Panc1 (cell line): ENCODE data around the gene WWOX. TPM values are rescaled to one million over a fixed set of nuclear protein-coding genes. Genes with fewer than 3 reads are reported as not detected.

Source experiments
- ATAC-seq: fragments of 200-7000 bp; cut with Tn5 transposase; 2 replicates; pipeline ENCODE4 v1.9.1; 2020; ENCODE audit warnings: mild to moderate bottlenecking, moderate library complexity
- BruUV-seq: library from RNA; stranded (reverse); fragments of 400-500 nt; replicated peaks from 2 replicates; lab custom pipeline; 2021; lab: Mats Ljungman, UMichigan
- CTCF ChIA-PET: fragments of 300-600 bp; sonication (Branson Sonifier 250); formaldehyde crosslinking; loops from one replicate; lab custom pipeline; 2022; ENCODE audit warnings: antibody characterized with exemption; lab: Charles Lee
- POLR2A ChIA-PET: fragments of 300-600 bp; sonication (Branson Sonifier 250); formaldehyde crosslinking; loops from one replicate; lab custom pipeline; 2022; ENCODE audit warnings: antibody characterized with exemption; lab: Charles Lee
- DNase-seq: peaks from one replicate; pipeline ENCODE4 v3.0.0-alpha.2; 2010; ENCODE audit warnings: low read depth, low spot score
- H3K27ac ChIP-seq: 2 replicates; pipeline ENCODE4 v1.5.1; 2011; ENCODE audit warnings: mild to moderate bottlenecking, low read length, inconsistent platforms
- H3K27me3 ChIP-seq: fragments of 200-500 bp; sonication (Bioruptor generic); 2 replicates; pipeline ENCODE4 v1.6.0; 2014; ENCODE audit warnings: low read length, inconsistent platforms; ENCODE audit not compliant: control insufficient read depth, insufficient read depth
- H3K36me3 ChIP-seq: fragments of 200-500 bp; sonication (Bioruptor generic); 2 replicates; pipeline ENCODE4 v1.5.1; 2014; ENCODE audit warnings: inconsistent platforms, mild to moderate bottlenecking, low read length, moderate library complexity; ENCODE audit not compliant: control insufficient read depth, insufficient read depth
- H3K4me1 ChIP-seq: 2 replicates; pipeline ENCODE4 v1.5.1; 2011; ENCODE audit warnings: inconsistent platforms, mild to moderate bottlenecking, low read length, moderate library complexity; ENCODE audit not compliant: control insufficient read depth, insufficient read depth
- H3K4me3 ChIP-seq, 2 experiments: 2 replicates each; pipeline ENCODE4 v1.5.1; 2011 to 2012; ENCODE audit warnings: low read depth in 2 of 2, low read length in 2 of 2, mild to moderate bottlenecking in 2 of 2, inconsistent platforms in 1 of 2, moderate library complexity in 1 of 2
- H3K9me3 ChIP-seq: fragments of 200-500 bp; sonication (Bioruptor generic); 2 replicates; pipeline ENCODE4 v1.5.1; 2014; ENCODE audit warnings: low read depth, mild to moderate bottlenecking, inconsistent platforms, low read length, moderate library complexity; ENCODE audit not compliant: control insufficient read depth, insufficient read depth
- POLR2AphosphoS5 ChIP-seq: IDR thresholded peaks from 2 replicates; pipeline ENCODE4 v1.6.1; 2012; ENCODE audit warnings: mild to moderate bottlenecking, low read depth, low read length, moderate library complexity
- REST ChIP-seq, 2 experiments: IDR thresholded peaks; 2 replicates each; pipeline ENCODE4 v1.6.1; 2011 to 2012; ENCODE audit warnings: low read depth in 2 of 2, control low read depth in 1 of 2, low read length in 1 of 2, mild to moderate bottlenecking in 1 of 2, moderate library complexity in 1 of 2; ENCODE audit not compliant: insufficient read depth in 1 of 2
- SIN3A ChIP-seq: IDR thresholded peaks from 2 replicates; pipeline ENCODE4 v1.6.1; 2012; ENCODE audit warnings: low read depth, mild to moderate bottlenecking, low read length, moderate library complexity, borderline replicate concordance; ENCODE audit not compliant: insufficient read depth
- TCF7L2 ChIP-seq: IDR thresholded peaks from 2 replicates; pipeline ENCODE4 v1.6.1; 2011; ENCODE audit warnings: mild to moderate bottlenecking, low read depth, low read length, inconsistent platforms
- in situ Hi-C: cut with HindIII; loops from 2 replicates; pipeline ENCODE4 v1.10.0; 2016; ENCODE audit warnings: low sequenced_read_pairs, low pct_unique_long_range_greater_than_20kb
- intact Hi-C: fragments of 100-400 bp; cut with micrococcal nuclease; formaldehyde crosslinking; loops from one replicate; pipeline ENCODE4 v1.10.0; 2022; ENCODE audit not compliant: unreplicated experiment
- total RNA-seq: library from RNA; stranded (reverse); gene quantifications from one replicate; pipeline ENCODE4 v1.2.1, GENCODE V29; 2021; ENCODE audit not compliant: unreplicated experiment
- TF ChIP-seq, protein P1 (sequence below): fragments of 450-650 bp; IDR thresholded peaks from 2 replicates; pipeline ENCODE4 v1.5.1; 2017; ENCODE audit warnings: mild to moderate bottlenecking

WWOX gene
- total RNA-seq, 1 experiment from 2014 or later: 12.5 TPM

DNA sequence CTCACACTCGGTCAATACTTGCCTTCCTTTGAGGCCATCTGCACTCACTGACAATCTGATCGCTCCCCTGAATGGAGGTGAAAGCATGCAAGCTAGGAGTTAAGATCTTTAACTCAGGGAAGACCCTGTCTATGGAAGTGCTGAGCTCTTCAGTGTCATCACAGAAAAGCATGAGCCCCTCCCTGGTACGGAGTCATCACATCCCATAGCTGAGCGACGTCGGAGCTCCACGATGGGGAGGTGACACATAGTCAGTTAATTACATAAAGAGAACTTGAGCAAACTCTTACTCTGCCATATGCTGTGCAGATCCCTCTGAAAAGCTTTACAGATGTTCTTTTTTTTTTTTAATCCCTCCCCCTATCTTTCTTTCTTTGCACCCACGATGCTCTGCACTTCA is 463.2 kb downstream of the WWOX start:
- H3K27me3 ChIP-seq: no peaks in the 10 kb centered on the region
- in situ Hi-C loops (no loop called here), intact Hi-C loops (no loop called here)
- no peak overlapping the region for H3K27ac ChIP-seq
- no peak overlapping the region for H3K4me3 ChIP-seq
- no peaks in the 10 kb centered on the region for H3K36me3 ChIP-seq
- POLR2A ChIA-PET: no interaction called here
- H3K9me3 ChIP-seq: no peaks in the 10 kb centered on the region
- DNase-seq (no peak), ATAC-seq (no peak)
- CTCF ChIA-PET: no interaction called here
- H3K4me1 ChIP-seq: no peaks in the 10 kb centered on the region
- TF ChIP-seq SIN3A: no peak
- no peak for TF ChIP-seq TCF7L2
- no peak for TF ChIP-seq POLR2AphosphoS5
- no TSS peak for BruUV-seq

DNA sequence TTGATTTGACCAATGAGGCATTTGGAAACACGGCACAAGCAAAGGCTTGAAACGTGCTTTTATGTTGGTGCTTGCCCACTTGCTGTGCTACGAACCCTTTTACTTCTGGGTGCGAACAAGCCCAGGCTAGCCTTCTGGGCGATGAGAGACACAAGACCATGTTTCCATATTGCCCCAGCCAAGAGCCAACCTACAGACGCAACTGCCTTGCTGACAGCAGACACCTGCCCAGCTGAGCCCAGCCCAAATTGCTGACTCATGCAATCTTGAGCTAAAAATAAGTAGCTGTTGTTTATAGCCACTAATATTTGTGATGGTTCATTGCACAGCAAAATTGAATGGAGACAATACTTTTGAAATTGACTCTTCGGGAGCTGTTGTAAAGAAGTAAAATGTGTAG is 464.5 kb downstream of the WWOX start:
- ATAC-seq (no peak), DNase-seq (no peak)
- H3K27me3 ChIP-seq: no peaks in the 10 kb centered on the region
- ChIA-PET CTCF (no interaction called here), POLR2A (no interaction called here)
- TF ChIP-seq REST (IDR thresholded peaks at IDR 0.05; ENCODE audit: insufficient read depth in 1 of 2, low read depth in 2 of 2, low read length in 1 of 2) (no peak), POLR2AphosphoS5 (no peak), SIN3A (no peak), TCF7L2 (no peak)
- TF ChIP-seq, protein P1, sequence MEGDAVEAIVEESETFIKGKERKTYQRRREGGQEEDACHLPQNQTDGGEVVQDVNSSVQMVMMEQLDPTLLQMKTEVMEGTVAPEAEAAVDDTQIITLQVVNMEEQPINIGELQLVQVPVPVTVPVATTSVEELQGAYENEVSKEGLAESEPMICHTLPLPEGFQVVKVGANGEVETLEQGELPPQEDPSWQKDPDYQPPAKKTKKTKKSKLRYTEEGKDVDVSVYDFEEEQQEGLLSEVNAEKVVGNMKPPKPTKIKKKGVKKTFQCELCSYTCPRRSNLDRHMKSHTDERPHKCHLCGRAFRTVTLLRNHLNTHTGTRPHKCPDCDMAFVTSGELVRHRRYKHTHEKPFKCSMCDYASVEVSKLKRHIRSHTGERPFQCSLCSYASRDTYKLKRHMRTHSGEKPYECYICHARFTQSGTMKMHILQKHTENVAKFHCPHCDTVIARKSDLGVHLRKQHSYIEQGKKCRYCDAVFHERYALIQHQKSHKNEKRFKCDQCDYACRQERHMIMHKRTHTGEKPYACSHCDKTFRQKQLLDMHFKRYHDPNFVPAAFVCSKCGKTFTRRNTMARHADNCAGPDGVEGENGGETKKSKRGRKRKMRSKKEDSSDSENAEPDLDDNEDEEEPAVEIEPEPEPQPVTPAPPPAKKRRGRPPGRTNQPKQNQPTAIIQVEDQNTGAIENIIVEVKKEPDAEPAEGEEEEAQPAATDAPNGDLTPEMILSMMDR: no peak
- no peak overlapping the region for H3K27ac ChIP-seq
- in situ Hi-C loops: no loop called here
- H3K4me3 ChIP-seq: no peak overlapping the region
- H3K9me3 ChIP-seq: no peaks in the 10 kb centered on the region
- H3K36me3 ChIP-seq: no peaks in the 10 kb centered on the region
- no TSS peak for BruUV-seq
- H3K4me1 ChIP-seq: no peaks in the 10 kb centered on the region
- intact Hi-C loops: no loop called here

DNA sequence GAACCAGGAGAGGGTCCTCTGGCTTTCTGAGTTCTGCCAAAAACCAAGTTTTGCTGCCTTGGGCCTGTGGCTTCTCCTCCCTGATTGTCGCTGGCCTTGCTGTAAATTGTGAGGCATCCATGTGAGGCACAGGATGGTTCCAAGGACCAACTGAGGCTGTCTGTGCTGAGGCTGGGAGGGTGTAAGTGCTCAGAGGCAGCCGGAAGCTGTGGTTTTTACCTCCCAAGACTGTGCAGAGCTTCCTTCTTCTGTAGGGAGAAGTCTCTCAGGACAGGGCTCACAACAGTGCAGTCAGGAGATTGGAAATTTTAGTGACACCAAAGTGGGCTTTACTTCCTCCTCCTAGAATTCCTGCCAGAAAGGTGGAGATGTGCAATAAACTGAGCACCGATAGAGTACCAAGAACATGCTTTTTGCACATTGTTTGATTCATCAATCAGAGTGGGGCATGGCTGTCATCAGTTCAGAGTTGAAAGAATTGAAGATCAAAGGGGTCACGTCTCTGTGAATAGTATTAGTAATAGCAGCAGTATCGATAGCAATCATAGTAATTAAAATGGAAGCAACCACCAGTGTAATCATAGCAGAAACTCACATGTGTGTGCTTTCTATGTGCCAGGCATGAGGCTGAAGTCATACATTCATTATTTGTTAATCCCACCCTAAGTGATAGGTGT is 467.1 kb downstream of the WWOX start:
- no peak overlapping the region for H3K4me3 ChIP-seq
- ATAC-seq: no peak
- ChIA-PET POLR2A (no interaction called here), CTCF (no interaction called here)
- no peaks in the 10 kb centered on the region for H3K36me3 ChIP-seq
- no peak overlapping the region for H3K27ac ChIP-seq
- H3K4me1 ChIP-seq: no peaks in the 10 kb centered on the region
- H3K27me3 ChIP-seq: no peaks in the 10 kb centered on the region
- intact Hi-C loops (no loop called here), in situ Hi-C loops (no loop called here)
- no peak for DNase-seq
- TF ChIP-seq REST (IDR thresholded peaks at IDR 0.05; ENCODE audit: insufficient read depth in 1 of 2, low read depth in 2 of 2, low read length in 1 of 2): no peak
- no peak for TF ChIP-seq TCF7L2
- TF ChIP-seq SIN3A: no peak
- TF ChIP-seq POLR2AphosphoS5: no peak
- TF ChIP-seq, protein P1: no peak
- BruUV-seq: no TSS peak
- no peaks in the 10 kb centered on the region for H3K9me3 ChIP-seq
